GM10266 (cell line): ENCODE results near the gene PPRC1.

Experiments used
- DNase-seq: peaks from one replicate; pipeline ENCODE4 v3.0.0; 2012; ENCODE audit errors: extremely low spot score
- CTCF ChIP-seq: IDR thresholded peaks from 2 replicates; pipeline ENCODE4 v1.5.1; 2012; ENCODE audit warnings: mild to moderate bottlenecking, low read depth; ENCODE audit not compliant: control insufficient read depth, insufficient read depth; ENCODE audit errors: missing control alignments

Gene PPRC1

GRCh38 chr10:102101152-102101551 is 31.7 kb upstream of the PPRC1 start:
- no peak for DNase-seq

GRCh38 chr10:102102421-102102820 is 30.4 kb upstream of the PPRC1 start:
- TF ChIP-seq CTCF = no peak
- no peak for DNase-seq

More at GRCh38 chr10:102101152-102101551, 31.7 kb upstream of the PPRC1 start:
- TF ChIP-seq CTCF = no peak

- no peak for TF ChIP-seq CTCF
- DNase-seq = no peak
Observed at GRCh38 chr10:102106998-102107397, 25.8 kb upstream of the PPRC1 start.

- no peak for TF ChIP-seq CTCF
- no peak for DNase-seq
Observed at GRCh38 chr10:102109166-102110116, 23.4 kb upstream of the PPRC1 start.

GRCh38 chr10:102111276-102111675 is 21.6 kb upstream of the PPRC1 start:
- TF ChIP-seq CTCF = no peak
- no peak for DNase-seq

- peak; percentile 18 for TF ChIP-seq CTCF
- DNase-seq = no peak
Observed at GRCh38 chr10:102112210-102112817, 20.5 kb upstream of the PPRC1 start.

- DNase-seq = no peak
- TF ChIP-seq CTCF = no peak
Observed at GRCh38 chr10:102113261-102113955, 19.4 kb upstream of the PPRC1 start.
